Osteoblast (primary cell): ENCODE measurements around the gene FERMT2. TPM values are rescaled to one million over a fixed set of nuclear protein-coding genes. Genes with fewer than 3 reads are reported as not detected.

ENCODE experiments used
- DNase-seq: peaks from one replicate; pipeline ENCODE4 v3.0.0; 2011; ENCODE audit warnings: low spot score, mixed read lengths; ENCODE audit not compliant: insufficient read length; ENCODE audit errors: missing footprints
- H2AFZ ChIP-seq: 2 replicates; pipeline ENCODE4 v1.6.0; 2011; ENCODE audit warnings: mild to moderate bottlenecking, low read length
- H3K27ac ChIP-seq: 2 replicates; pipeline ENCODE4 v1.5.1; 2011; ENCODE audit warnings: mild to moderate bottlenecking, low read depth, low read length, moderate library complexity
- H3K27me3 ChIP-seq: 2 replicates; pipeline ENCODE4 v1.6.0; 2012; ENCODE audit warnings: mild to moderate bottlenecking, control low read depth, inconsistent platforms, low read length, moderate library complexity; ENCODE audit not compliant: insufficient read depth
- H3K36me3 ChIP-seq: 2 replicates; pipeline ENCODE4 v1.5.1; 2011; ENCODE audit warnings: mild to moderate bottlenecking, low read length, control low read depth, moderate library complexity; ENCODE audit not compliant: insufficient read depth
- H3K4me1 ChIP-seq: 2 replicates; pipeline ENCODE4 v1.5.1; 2011; ENCODE audit warnings: mild to moderate bottlenecking, low read length, control low read depth, moderate library complexity; ENCODE audit not compliant: insufficient read depth
- H3K4me2 ChIP-seq: 2 replicates; pipeline ENCODE4 v1.6.0; 2011; ENCODE audit warnings: mild to moderate bottlenecking, low read length; ENCODE audit not compliant: insufficient read depth
- H3K4me3 ChIP-seq: fragments of 200-600 bp; sonication (generic); 3 replicates; pipeline ENCODE4 v1.5.1; 2012; ENCODE audit warnings: mild to moderate bottlenecking, low read length, inconsistent platforms; ENCODE audit not compliant: insufficient read depth
- H3K79me2 ChIP-seq: 2 replicates; pipeline ENCODE4 v1.6.0; 2012; ENCODE audit warnings: mild to moderate bottlenecking, low read length, control low read depth, inconsistent platforms; ENCODE audit not compliant: insufficient read depth
- H3K9me3 ChIP-seq: 2 replicates; pipeline ENCODE4 v1.5.1; 2011; ENCODE audit warnings: low read depth, low read length, control low read depth
- H4K20me1 ChIP-seq: 2 replicates; pipeline ENCODE4 v1.6.0; 2012; ENCODE audit warnings: mild to moderate bottlenecking, low read length, control low read depth; ENCODE audit not compliant: insufficient read depth
- total RNA-seq: library from RNA; depleted of rRNA; stranded (reverse); fragments of >200 nt; gene quantifications from 2 replicates; pipeline ENCODE4 v1.2.3, GENCODE V29; 2012
- TF ChIP-seq, protein P1 (sequence below): IDR thresholded peaks from 2 replicates; pipeline ENCODE4 v1.5.1; 2011; ENCODE audit warnings: mild to moderate bottlenecking, low read depth, low read length, moderate library complexity; ENCODE audit errors: extremely low read depth

The FERMT2 gene
- total RNA-seq, 1 donor = 280 TPM

DNA sequence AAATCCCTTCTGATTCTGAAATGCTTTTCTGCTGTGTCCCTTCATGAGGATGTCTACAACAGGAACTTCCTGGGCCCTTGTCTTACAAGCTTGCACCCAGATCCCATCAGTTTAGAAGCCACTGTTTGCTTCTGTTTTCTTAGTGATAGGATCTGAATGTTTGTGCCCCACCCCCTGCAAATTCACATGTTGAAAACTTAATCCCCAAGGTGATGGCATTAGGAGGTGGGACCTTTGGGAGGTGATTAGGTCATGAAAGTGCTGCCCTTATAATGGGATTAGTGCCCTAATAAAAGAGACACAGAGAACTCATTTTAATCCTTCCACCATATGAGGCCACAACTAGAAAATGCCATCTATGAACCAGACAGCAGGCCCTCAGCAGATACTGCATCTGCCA, 123.4 kb downstream of the FERMT2 start:
- TF ChIP-seq, protein P1, sequence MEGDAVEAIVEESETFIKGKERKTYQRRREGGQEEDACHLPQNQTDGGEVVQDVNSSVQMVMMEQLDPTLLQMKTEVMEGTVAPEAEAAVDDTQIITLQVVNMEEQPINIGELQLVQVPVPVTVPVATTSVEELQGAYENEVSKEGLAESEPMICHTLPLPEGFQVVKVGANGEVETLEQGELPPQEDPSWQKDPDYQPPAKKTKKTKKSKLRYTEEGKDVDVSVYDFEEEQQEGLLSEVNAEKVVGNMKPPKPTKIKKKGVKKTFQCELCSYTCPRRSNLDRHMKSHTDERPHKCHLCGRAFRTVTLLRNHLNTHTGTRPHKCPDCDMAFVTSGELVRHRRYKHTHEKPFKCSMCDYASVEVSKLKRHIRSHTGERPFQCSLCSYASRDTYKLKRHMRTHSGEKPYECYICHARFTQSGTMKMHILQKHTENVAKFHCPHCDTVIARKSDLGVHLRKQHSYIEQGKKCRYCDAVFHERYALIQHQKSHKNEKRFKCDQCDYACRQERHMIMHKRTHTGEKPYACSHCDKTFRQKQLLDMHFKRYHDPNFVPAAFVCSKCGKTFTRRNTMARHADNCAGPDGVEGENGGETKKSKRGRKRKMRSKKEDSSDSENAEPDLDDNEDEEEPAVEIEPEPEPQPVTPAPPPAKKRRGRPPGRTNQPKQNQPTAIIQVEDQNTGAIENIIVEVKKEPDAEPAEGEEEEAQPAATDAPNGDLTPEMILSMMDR = no peak
- Histone ChIP-seq H3K9me3 (no peaks in the 10 kb centered on the region), H3K4me2 (no peak overlapping the region), H3K4me1 (peaks cover 6% of the 10 kb centered on the region), H3K27ac (no peak overlapping the region), H3K79me2 (no peaks in the 10 kb centered on the region), H2AFZ (no peak overlapping the region), H4K20me1 (no peaks in the 10 kb centered on the region), H3K27me3 (no peaks in the 10 kb centered on the region), H3K4me3 (no peak overlapping the region), H3K36me3 (no peaks in the 10 kb centered on the region)
- DNase-seq = no peak

- H3K27ac ChIP-seq = no peak overlapping the region
- H3K36me3 ChIP-seq = no peaks in the 10 kb centered on the region
- H3K79me2 ChIP-seq = no peaks in the 10 kb centered on the region
- H3K4me1 ChIP-seq = peaks cover 6% of the 10 kb centered on the region
- no peak overlapping the region for H3K4me3 ChIP-seq
- H3K27me3 ChIP-seq = no peaks in the 10 kb centered on the region
- DNase-seq = no peak
- peak overlapping the region; percentile 55 for H3K4me2 ChIP-seq
- TF ChIP-seq, protein P1 = no peak
- no peaks in the 10 kb centered on the region for H3K9me3 ChIP-seq
- no peaks in the 10 kb centered on the region for H4K20me1 ChIP-seq
- no peak overlapping the region for H2AFZ ChIP-seq
Measured at GRCh38 chr14:52825085-52825484, 125.8 kb downstream of the FERMT2 start.

GRCh38 chr14:52824462-52824861, 126.4 kb downstream of the FERMT2 start:
- Histone ChIP-seq H3K27ac (no peak overlapping the region), H3K4me1 (peaks cover 6% of the 10 kb centered on the region), H2AFZ (no peak overlapping the region), H3K4me2 (peak overlapping the region; percentile 50), H4K20me1 (no peaks in the 10 kb centered on the region), H3K79me2 (no peaks in the 10 kb centered on the region), H3K27me3 (no peaks in the 10 kb centered on the region), H3K4me3 (no peak overlapping the region), H3K36me3 (no peaks in the 10 kb centered on the region), H3K9me3 (no peaks in the 10 kb centered on the region)
- TF ChIP-seq, protein P1 = no peak
- no peak for DNase-seq

- no peak overlapping the region for H3K27ac ChIP-seq
- TF ChIP-seq, protein P1 = no peak
- H3K4me1 ChIP-seq = peaks cover 6% of the 10 kb centered on the region
- H3K79me2 ChIP-seq = no peaks in the 10 kb centered on the region
- no peak for DNase-seq
- H4K20me1 ChIP-seq = no peaks in the 10 kb centered on the region
- H3K27me3 ChIP-seq = no peaks in the 10 kb centered on the region
- peak overlapping the region; percentile 57 for H2AFZ ChIP-seq
- H3K4me3 ChIP-seq = no peak overlapping the region
- no peaks in the 10 kb centered on the region for H3K9me3 ChIP-seq
- H3K36me3 ChIP-seq = no peaks in the 10 kb centered on the region
- H3K4me2 ChIP-seq = no peak overlapping the region
Measured at GRCh38 chr14:52821805-52822250, 129.0 kb downstream of the FERMT2 start.
